WERI-Rb-1 (cell line): ENCODE data around the gene ZMYM4.

ENCODE experiments used
- DNase-seq: peaks from one replicate; pipeline ENCODE4 v3.0.0-alpha.2; 2020
- H3K27ac ChIP-seq: fragments of 250-450 bp; sonication (Bioruptor Pico); 2 replicates; pipeline ENCODE4 v1.5.1; 2020; ENCODE audit warnings: mild to moderate bottlenecking, moderate library complexity
- H3K27me3 ChIP-seq: fragments of 250-450 bp; sonication (Bioruptor Pico); 2 replicates; pipeline ENCODE4 v1.5.1; 2021; ENCODE audit warnings: mild to moderate bottlenecking, low read depth, moderate library complexity; ENCODE audit not compliant: insufficient read depth, severe bottlenecking
- H3K36me3 ChIP-seq: fragments of 250-450 bp; sonication (Bioruptor Pico); 2 replicates; pipeline ENCODE4 v1.5.1; 2020; ENCODE audit warnings: mild to moderate bottlenecking, moderate library complexity
- H3K4me3 ChIP-seq: 2 replicates; pipeline ENCODE4 v1.5.1; 2011; ENCODE audit warnings: low read depth, mild to moderate bottlenecking, control low read depth, low read length
- H3K9me3 ChIP-seq: fragments of 250-450 bp; sonication (Bioruptor Pico); 2 replicates; pipeline ENCODE4 v1.5.1; 2021; ENCODE audit warnings: mild to moderate bottlenecking, moderate library complexity; ENCODE audit not compliant: severe bottlenecking
- TF ChIP-seq, protein P1 (sequence below): IDR thresholded peaks from 2 replicates; pipeline ENCODE4 v1.5.1; 2011; ENCODE audit warnings: low read depth, mild to moderate bottlenecking, control low read depth, inconsistent platforms, low read length

ZMYM4 gene

GRCh38 chr1:35436078-35436477 lies 167.6 kb downstream of the ZMYM4 start:
- TF ChIP-seq, protein P1, sequence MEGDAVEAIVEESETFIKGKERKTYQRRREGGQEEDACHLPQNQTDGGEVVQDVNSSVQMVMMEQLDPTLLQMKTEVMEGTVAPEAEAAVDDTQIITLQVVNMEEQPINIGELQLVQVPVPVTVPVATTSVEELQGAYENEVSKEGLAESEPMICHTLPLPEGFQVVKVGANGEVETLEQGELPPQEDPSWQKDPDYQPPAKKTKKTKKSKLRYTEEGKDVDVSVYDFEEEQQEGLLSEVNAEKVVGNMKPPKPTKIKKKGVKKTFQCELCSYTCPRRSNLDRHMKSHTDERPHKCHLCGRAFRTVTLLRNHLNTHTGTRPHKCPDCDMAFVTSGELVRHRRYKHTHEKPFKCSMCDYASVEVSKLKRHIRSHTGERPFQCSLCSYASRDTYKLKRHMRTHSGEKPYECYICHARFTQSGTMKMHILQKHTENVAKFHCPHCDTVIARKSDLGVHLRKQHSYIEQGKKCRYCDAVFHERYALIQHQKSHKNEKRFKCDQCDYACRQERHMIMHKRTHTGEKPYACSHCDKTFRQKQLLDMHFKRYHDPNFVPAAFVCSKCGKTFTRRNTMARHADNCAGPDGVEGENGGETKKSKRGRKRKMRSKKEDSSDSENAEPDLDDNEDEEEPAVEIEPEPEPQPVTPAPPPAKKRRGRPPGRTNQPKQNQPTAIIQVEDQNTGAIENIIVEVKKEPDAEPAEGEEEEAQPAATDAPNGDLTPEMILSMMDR = no peak
- no peaks in the 10 kb centered on the region for H3K9me3 ChIP-seq
- H3K27me3 ChIP-seq = no peaks in the 10 kb centered on the region
- H3K4me3 ChIP-seq = no peak overlapping the region
- H3K27ac ChIP-seq = no peak overlapping the region
- DNase-seq = no peak
- H3K36me3 ChIP-seq = peaks cover 41% of the 10 kb centered on the region

GRCh38 chr1:35437200-35437599 lies 168.7 kb downstream of the ZMYM4 start:
- TF ChIP-seq, protein P1 = no peak
- no peak overlapping the region for H3K27ac ChIP-seq
- H3K36me3 ChIP-seq = peaks cover 53% of the 10 kb centered on the region
- no peaks in the 10 kb centered on the region for H3K27me3 ChIP-seq
- no peak overlapping the region for H3K4me3 ChIP-seq
- DNase-seq = no peak
- H3K9me3 ChIP-seq = no peaks in the 10 kb centered on the region

DNA sequence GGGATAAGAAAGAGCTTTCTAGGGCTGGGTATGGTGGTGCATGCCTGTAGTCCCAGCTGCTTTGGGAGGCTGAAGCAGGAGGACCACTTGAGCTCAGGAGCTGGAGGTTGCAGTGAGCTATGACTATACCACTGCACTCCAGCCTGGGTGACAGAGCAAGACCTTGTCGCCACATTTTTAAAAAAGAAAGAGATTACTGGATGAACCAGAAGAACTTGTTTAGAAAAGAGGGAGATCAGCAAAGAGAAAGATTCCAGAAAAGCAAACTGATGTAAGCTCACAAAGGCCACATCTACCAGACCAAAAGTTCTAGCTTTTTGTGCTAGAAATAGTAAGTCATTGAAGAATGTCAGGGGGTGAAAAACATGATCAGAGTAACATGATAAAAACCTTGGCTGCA lies 171.1 kb downstream of the ZMYM4 start:
- Histone ChIP-seq H3K36me3 (peaks cover 68% of the 10 kb centered on the region), H3K4me3 (no peak overlapping the region), H3K27me3 (no peaks in the 10 kb centered on the region), H3K9me3 (no peaks in the 10 kb centered on the region), H3K27ac (no peak overlapping the region)
- DNase-seq = no peak
- TF ChIP-seq, protein P1 = no peak

GRCh38 chr1:35441926-35442579 lies 173.5 kb downstream of the ZMYM4 start:
- Histone ChIP-seq H3K36me3 (peaks cover 64% of the 10 kb centered on the region), H3K9me3 (no peaks in the 10 kb centered on the region), H3K4me3 (no peak overlapping the region), H3K27ac (no peak overlapping the region), H3K27me3 (no peaks in the 10 kb centered on the region)
- no peak for DNase-seq
- TF ChIP-seq, protein P1 = no peak

DNA sequence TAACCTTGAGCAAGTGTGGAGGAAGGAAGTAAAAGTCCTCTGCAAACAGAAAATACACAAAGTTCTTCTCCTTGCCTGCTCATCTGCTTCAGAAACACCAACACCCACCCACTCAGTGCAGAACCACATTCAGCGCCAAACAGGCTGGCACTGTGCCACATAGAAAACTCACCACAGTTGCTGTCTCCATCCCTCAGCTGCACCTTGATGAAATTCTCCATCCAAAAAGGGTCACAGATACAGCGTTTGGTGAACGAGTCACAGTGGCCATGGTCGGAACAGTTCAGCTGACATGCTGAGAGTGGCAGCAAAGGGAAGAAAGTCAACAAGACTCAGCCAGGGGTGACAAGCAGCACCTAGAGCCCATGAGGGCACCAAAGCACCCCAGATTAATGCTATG lies 174.2 kb downstream of the ZMYM4 start:
- H3K9me3 ChIP-seq = no peaks in the 10 kb centered on the region
- no peak overlapping the region for H3K4me3 ChIP-seq
- H3K36me3 ChIP-seq = peaks cover 65% of the 10 kb centered on the region
- no peak overlapping the region for H3K27ac ChIP-seq
- H3K27me3 ChIP-seq = no peaks in the 10 kb centered on the region
- DNase-seq = no peak
- TF ChIP-seq, protein P1 = no peak
